ENCODE data around the gene VGF.

Gene VGF

DNA sequence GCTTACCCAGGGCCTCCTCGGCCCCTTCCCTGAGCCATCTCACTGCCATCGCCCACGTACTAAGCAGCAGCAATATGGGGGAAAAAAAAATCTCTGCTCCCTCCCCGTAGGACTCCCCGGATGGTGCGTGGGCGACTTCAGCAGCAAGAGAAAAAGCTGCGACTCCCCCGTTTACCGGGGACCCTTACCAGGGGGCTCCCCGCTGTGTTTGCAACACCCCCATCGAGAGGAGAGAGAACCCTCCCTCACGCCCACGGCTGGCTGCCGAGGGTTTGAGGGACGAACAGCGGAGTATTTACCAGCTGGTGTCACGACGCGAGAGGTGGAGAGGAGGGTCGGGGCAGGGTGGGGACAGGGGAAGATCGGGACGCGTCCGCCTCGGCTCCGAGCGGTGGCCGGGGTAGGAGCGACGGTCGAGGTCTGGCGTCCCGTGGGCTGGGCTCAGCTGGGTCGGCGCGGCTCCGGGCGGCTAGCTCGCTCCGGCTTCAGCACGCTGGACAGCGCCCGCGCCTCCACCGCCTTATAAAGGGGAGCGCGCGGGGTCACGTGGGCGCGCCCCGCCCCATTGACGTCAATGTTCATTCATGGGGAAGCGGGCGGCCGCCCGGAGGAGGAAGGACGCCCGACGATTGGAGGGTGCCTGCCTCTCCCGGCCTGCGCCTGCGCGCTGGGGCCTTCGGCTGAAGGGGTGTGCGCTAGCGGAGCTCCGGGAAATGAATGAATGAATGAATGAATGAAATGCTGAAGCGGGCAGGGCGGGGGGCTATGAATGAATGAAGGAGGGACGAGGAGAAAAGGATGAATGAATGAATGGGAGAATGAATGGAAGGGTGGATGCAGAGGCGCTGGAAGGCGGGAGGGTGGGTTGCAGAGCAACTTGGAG lies at the start of gene VGF:
Gene VGF (minus strand): TSS at position 495 of the 883 bp plus-strand sequence. CDS start 726 bp downstream, outside the sequence.
- Histone ChIP-seq H3K4me3 (ENCODE audit: low read length) (no peak within 1 kb of the TSS), H3K4me1 (ENCODE audit: low read length) (peaks cover 27% of the 10 kb centered on the region), H4K20me1 (ENCODE audit: insufficient read depth, low read length) (no peaks in the 10 kb centered on the region)

DNA sequence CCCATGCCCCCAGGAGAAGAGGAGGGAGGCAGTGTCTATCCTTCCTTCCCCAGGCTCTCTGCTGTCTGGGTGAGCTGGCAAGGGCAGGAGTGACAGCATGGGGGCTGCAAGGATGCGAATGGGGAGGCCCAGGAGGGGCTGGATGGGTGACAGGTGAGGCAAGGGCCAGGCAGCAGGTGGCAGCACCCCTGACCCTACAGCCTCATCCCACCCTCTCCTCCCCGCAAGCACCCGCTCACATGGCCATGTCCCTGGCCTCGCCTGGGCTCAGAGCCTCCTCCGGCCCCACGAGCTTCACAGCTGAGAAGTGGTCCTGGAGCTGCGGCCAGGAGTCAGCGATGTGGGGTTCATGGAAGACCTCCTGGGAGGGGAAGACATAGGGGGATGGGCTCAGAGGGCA lies 46.6 kb upstream of the VGF start:
- H4K20me1 ChIP-seq (ENCODE audit: insufficient read depth, low read length), result no peaks in the 10 kb centered on the region
- H3K4me1 ChIP-seq (ENCODE audit: low read length), result peaks cover 6% of the 10 kb centered on the region
- peaks cover 12% of the 10 kb centered on the region for H3K79me2 ChIP-seq (ENCODE audit: low read length)
- no peak overlapping the region for H3K9ac ChIP-seq (ENCODE audit: low read length)
- H3K27me3 ChIP-seq (ENCODE audit: low read depth, low read length), result no peaks in the 10 kb centered on the region
- no peak overlapping the region for H2AFZ ChIP-seq (ENCODE audit: low read depth, low read length)
- H3K27ac ChIP-seq (ENCODE audit: low read length), result no peak overlapping the region
- peaks cover 6% of the 10 kb centered on the region for H3K36me3 ChIP-seq (replicated peaks; ENCODE audit: low read depth, low read length)
- no peak overlapping the region for H3K4me3 ChIP-seq (ENCODE audit: low read length)
- no peaks in the 10 kb centered on the region for H3K9me3 ChIP-seq (ENCODE audit: insufficient read depth, low read length)
- H3K4me2 ChIP-seq (ENCODE audit: low read length), result no peak overlapping the region
- TF ChIP-seq, protein P1, sequence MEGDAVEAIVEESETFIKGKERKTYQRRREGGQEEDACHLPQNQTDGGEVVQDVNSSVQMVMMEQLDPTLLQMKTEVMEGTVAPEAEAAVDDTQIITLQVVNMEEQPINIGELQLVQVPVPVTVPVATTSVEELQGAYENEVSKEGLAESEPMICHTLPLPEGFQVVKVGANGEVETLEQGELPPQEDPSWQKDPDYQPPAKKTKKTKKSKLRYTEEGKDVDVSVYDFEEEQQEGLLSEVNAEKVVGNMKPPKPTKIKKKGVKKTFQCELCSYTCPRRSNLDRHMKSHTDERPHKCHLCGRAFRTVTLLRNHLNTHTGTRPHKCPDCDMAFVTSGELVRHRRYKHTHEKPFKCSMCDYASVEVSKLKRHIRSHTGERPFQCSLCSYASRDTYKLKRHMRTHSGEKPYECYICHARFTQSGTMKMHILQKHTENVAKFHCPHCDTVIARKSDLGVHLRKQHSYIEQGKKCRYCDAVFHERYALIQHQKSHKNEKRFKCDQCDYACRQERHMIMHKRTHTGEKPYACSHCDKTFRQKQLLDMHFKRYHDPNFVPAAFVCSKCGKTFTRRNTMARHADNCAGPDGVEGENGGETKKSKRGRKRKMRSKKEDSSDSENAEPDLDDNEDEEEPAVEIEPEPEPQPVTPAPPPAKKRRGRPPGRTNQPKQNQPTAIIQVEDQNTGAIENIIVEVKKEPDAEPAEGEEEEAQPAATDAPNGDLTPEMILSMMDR (IDR thresholded peaks at IDR 0.05; ENCODE audit: low read depth, low read length), result no peak
- TF ChIP-seq EZH2phosphoT487 (IDR thresholded peaks at IDR 0.05; ENCODE audit: low read depth), result no peak

More for the DNA sequence above, at the start of gene VGF:
- no peaks in the 10 kb centered on the region for H3K9me3 ChIP-seq (ENCODE audit: insufficient read depth, low read length)
- H3K4me2 ChIP-seq (ENCODE audit: low read length), result no peak within 1 kb of the TSS
- H3K79me2 ChIP-seq (ENCODE audit: low read length), result no peaks in the 10 kb centered on the region
- peaks cover 10% of the 10 kb centered on the region for H3K36me3 ChIP-seq (replicated peaks; ENCODE audit: low read depth, low read length)
- H3K9ac ChIP-seq (ENCODE audit: low read length), result no peak within 1 kb of the TSS
- peaks cover 28% of the 10 kb centered on the region for H3K27me3 ChIP-seq (ENCODE audit: low read depth, low read length)
- H3K27ac ChIP-seq (ENCODE audit: low read length), result no peak within 1 kb of the TSS
- TF ChIP-seq, protein P1 (IDR thresholded peaks at IDR 0.05; ENCODE audit: low read depth, low read length), result no peak
- TF ChIP-seq EZH2phosphoT487 (IDR thresholded peaks at IDR 0.05; ENCODE audit: low read depth), result no peak
- H2AFZ ChIP-seq (ENCODE audit: low read depth, low read length), result no peak within 1 kb of the TSS

DNA sequence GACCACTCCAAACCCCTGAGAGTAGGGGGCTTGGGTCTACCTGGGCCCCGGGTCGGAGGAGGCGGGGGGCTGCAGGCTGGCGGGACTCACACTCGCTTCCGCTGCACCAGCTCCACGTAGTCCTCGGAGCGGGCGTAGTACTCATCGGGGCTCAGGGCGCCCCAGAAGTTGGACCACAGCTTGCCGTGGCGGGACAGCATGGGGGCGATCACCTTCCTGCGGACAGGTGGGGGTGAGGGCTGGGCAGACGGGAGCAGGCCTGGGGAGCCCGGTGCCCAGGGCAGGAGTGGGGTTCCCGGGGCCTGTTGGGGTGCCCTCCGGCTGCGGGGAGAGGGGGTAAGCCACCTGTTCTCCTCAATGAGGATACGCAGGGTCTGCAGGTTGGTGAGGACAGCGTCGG lies 46.1 kb upstream of the VGF start:
- Histone ChIP-seq H4K20me1 (ENCODE audit: insufficient read depth, low read length) (no peaks in the 10 kb centered on the region), H3K36me3 (replicated peaks; ENCODE audit: low read depth, low read length) (peaks cover 6% of the 10 kb centered on the region), H3K27me3 (ENCODE audit: low read depth, low read length) (no peaks in the 10 kb centered on the region), H3K4me1 (ENCODE audit: low read length) (peaks cover 6% of the 10 kb centered on the region), H3K9me3 (ENCODE audit: insufficient read depth, low read length) (no peaks in the 10 kb centered on the region), H3K79me2 (ENCODE audit: low read length) (peaks cover 7% of the 10 kb centered on the region), H2AFZ (ENCODE audit: low read depth, low read length) (no peak overlapping the region), H3K4me3 (ENCODE audit: low read length) (no peak overlapping the region), H3K27ac (ENCODE audit: low read length) (no peak overlapping the region), H3K4me2 (ENCODE audit: low read length) (no peak overlapping the region), H3K9ac (ENCODE audit: low read length) (no peak overlapping the region)
- TF ChIP-seq, protein P1 (IDR thresholded peaks at IDR 0.05; ENCODE audit: low read depth, low read length), result no peak
- TF ChIP-seq EZH2phosphoT487 (IDR thresholded peaks at IDR 0.05; ENCODE audit: low read depth), result no peak

DNA sequence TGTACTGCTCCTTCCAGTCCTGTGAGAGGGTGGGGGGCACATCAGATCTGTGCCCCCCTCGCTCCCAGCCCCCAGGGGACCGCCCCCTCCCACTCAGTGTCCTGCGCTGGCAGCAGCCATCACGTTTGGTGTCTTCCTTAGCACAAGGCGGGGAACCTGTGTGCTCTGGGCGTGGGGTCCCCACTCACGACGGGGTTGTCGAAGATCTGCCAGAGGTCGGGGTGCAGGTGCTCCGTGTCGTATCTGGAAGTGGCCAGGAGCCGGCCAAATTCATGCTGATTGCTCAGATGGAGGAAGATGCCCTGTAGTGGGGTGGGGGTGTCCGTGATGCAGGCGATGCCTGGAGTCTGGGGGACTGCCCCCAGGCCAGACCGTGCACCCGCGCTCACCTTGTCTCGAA lies 44.8 kb upstream of the VGF start:
- TF ChIP-seq EZH2phosphoT487 (IDR thresholded peaks at IDR 0.05; ENCODE audit: low read depth), result no peak
- TF ChIP-seq, protein P1 (IDR thresholded peaks at IDR 0.05; ENCODE audit: low read depth, low read length), result no peak
- H4K20me1 ChIP-seq (ENCODE audit: insufficient read depth, low read length), result no peaks in the 10 kb centered on the region
- no peak overlapping the region for H2AFZ ChIP-seq (ENCODE audit: low read depth, low read length)
- no peaks in the 10 kb centered on the region for H3K4me1 ChIP-seq (ENCODE audit: low read length)
- no peak overlapping the region for H3K9ac ChIP-seq (ENCODE audit: low read length)
- H3K9me3 ChIP-seq (ENCODE audit: insufficient read depth, low read length), result no peaks in the 10 kb centered on the region
- no peak overlapping the region for H3K27ac ChIP-seq (ENCODE audit: low read length)
- H3K27me3 ChIP-seq (ENCODE audit: low read depth, low read length), result no peaks in the 10 kb centered on the region
- no peaks in the 10 kb centered on the region for H3K79me2 ChIP-seq (ENCODE audit: low read length)
- no peak overlapping the region for H3K4me3 ChIP-seq (ENCODE audit: low read length)
- peaks cover 6% of the 10 kb centered on the region for H3K36me3 ChIP-seq (replicated peaks; ENCODE audit: low read depth, low read length)
- H3K4me2 ChIP-seq (ENCODE audit: low read length), result no peak overlapping the region
